ENCODE data around the gene SNRPF.

SNRPF gene

DNA sequence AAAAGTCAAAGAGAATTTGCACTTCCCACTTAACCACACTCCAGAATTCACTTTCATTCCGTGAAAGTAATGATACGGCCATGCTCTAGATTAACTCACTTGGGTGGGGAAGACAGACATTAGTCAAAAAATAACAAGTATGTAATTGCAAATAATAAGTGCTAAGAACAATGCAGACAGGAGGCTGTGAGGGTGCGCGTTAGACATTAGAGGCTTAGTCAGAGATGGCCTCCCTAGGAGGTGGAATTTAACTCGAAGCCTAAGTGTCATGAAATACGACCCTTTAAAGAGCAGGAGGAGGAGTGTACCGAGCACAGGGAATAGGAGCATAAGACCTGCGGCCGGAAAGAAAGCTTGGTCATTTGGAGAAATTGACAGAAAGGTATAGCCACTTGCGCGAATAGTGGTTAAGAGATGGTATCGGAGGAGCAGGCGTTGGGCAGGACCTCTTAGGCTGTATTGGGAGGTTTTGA, 628 bp downstream of the SNRPF start:
- no peaks in the 10 kb centered on the region for H3K9me3 ChIP-seq (ENCODE audit: control insufficient read depth, low read length)
- H3K27me3 ChIP-seq (replicated peaks; ENCODE audit: control insufficient read depth, insufficient read depth, low read length, poor library complexity, severe bottlenecking): no peaks in the 10 kb centered on the region
- peak overlapping the region; percentile 78 for H3K4me3 ChIP-seq (ENCODE audit: insufficient read depth, low read depth, low read length, poor library complexity, severe bottlenecking)
- peaks cover 9% of the 10 kb centered on the region for H3K4me1 ChIP-seq (ENCODE audit: control insufficient read depth, insufficient read depth, low read length, poor library complexity, severe bottlenecking)
- no peak for DNase-seq
- H3K27ac ChIP-seq (ENCODE audit: insufficient read depth, low read length, poor library complexity, severe bottlenecking): peak overlapping the region; percentile 81
- peaks cover 21% of the 10 kb centered on the region for H3K36me3 ChIP-seq (ENCODE audit: control insufficient read depth, insufficient read depth, low read length)

GRCh38 chr12:95859947-95860850, 1.4 kb downstream of the SNRPF start:
- no peak overlapping the region for H3K27ac ChIP-seq (ENCODE audit: insufficient read depth, low read length, poor library complexity, severe bottlenecking)
- DNase-seq: no peak
- H3K9me3 ChIP-seq (ENCODE audit: control insufficient read depth, low read length): no peaks in the 10 kb centered on the region

GRCh38 chr12:95862038-95862437, 3.3 kb downstream of the SNRPF start:
- H3K9me3 ChIP-seq (ENCODE audit: control insufficient read depth, low read length): no peaks in the 10 kb centered on the region
- H3K4me3 ChIP-seq (ENCODE audit: insufficient read depth, low read depth, low read length, poor library complexity, severe bottlenecking): no peak overlapping the region
- no peaks in the 10 kb centered on the region for H3K27me3 ChIP-seq (replicated peaks; ENCODE audit: control insufficient read depth, insufficient read depth, low read length, poor library complexity, severe bottlenecking)
- H3K4me1 ChIP-seq (ENCODE audit: control insufficient read depth, insufficient read depth, low read length, poor library complexity, severe bottlenecking): peaks cover 9% of the 10 kb centered on the region
- DNase-seq: no peak
- no peak overlapping the region for H3K27ac ChIP-seq (ENCODE audit: insufficient read depth, low read length, poor library complexity, severe bottlenecking)
- H3K36me3 ChIP-seq (ENCODE audit: control insufficient read depth, insufficient read depth, low read length): peaks cover 21% of the 10 kb centered on the region

More at GRCh38 chr12:95859947-95860850, 1.4 kb downstream of the SNRPF start:
- Histone ChIP-seq H3K36me3 (ENCODE audit: control insufficient read depth, insufficient read depth, low read length) (peaks cover 21% of the 10 kb centered on the region), H3K4me3 (ENCODE audit: insufficient read depth, low read depth, low read length, poor library complexity, severe bottlenecking) (peak overlapping the region; percentile 78), H3K27me3 (replicated peaks; ENCODE audit: control insufficient read depth, insufficient read depth, low read length, poor library complexity, severe bottlenecking) (no peaks in the 10 kb centered on the region), H3K4me1 (ENCODE audit: control insufficient read depth, insufficient read depth, low read length, poor library complexity, severe bottlenecking) (peaks cover 9% of the 10 kb centered on the region)

- no peak overlapping the region for H3K27ac ChIP-seq (ENCODE audit: insufficient read depth, low read length, poor library complexity, severe bottlenecking)
- peaks cover 9% of the 10 kb centered on the region for H3K4me1 ChIP-seq (ENCODE audit: control insufficient read depth, insufficient read depth, low read length, poor library complexity, severe bottlenecking)
- no peak overlapping the region for H3K4me3 ChIP-seq (ENCODE audit: insufficient read depth, low read depth, low read length, poor library complexity, severe bottlenecking)
- no peaks in the 10 kb centered on the region for H3K27me3 ChIP-seq (replicated peaks; ENCODE audit: control insufficient read depth, insufficient read depth, low read length, poor library complexity, severe bottlenecking)
- no peak for DNase-seq
- no peaks in the 10 kb centered on the region for H3K9me3 ChIP-seq (ENCODE audit: control insufficient read depth, low read length)
- peaks cover 28% of the 10 kb centered on the region for H3K36me3 ChIP-seq (ENCODE audit: control insufficient read depth, insufficient read depth, low read length)
Measured at GRCh38 chr12:95863337-95863736, 4.6 kb downstream of the SNRPF start.

DNA sequence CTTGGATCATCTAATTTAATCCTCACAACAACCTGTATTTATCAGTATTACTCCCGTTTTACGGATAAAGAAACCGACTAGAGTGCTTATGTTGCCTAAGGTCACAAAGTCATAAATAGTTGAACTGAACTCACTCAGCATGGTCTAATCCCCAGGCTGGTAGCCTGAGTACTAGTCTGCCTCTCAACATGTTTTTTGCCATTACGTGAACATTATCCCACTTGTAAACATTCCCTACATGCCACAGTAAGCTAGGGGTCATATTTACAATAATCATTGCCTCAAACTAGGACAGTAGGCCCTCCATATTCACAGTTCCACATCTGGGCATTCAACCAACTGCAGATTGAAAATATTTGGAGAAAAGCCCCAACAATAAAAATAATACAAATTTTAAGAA, 12.1 kb downstream of the SNRPF start:
- no peak for DNase-seq
- H3K4me3 ChIP-seq (ENCODE audit: insufficient read depth, low read depth, low read length, poor library complexity, severe bottlenecking): no peak overlapping the region
- peaks cover 11% of the 10 kb centered on the region for H3K36me3 ChIP-seq (ENCODE audit: control insufficient read depth, insufficient read depth, low read length)
- H3K27me3 ChIP-seq (replicated peaks; ENCODE audit: control insufficient read depth, insufficient read depth, low read length, poor library complexity, severe bottlenecking): no peaks in the 10 kb centered on the region
- H3K9me3 ChIP-seq (ENCODE audit: control insufficient read depth, low read length): no peaks in the 10 kb centered on the region
- H3K27ac ChIP-seq (ENCODE audit: insufficient read depth, low read length, poor library complexity, severe bottlenecking): no peak overlapping the region
- no peaks in the 10 kb centered on the region for H3K4me1 ChIP-seq (ENCODE audit: control insufficient read depth, insufficient read depth, low read length, poor library complexity, severe bottlenecking)

- H3K4me1 ChIP-seq (ENCODE audit: control insufficient read depth, insufficient read depth, low read length, poor library complexity, severe bottlenecking): no peaks in the 10 kb centered on the region
- no peaks in the 10 kb centered on the region for H3K9me3 ChIP-seq (ENCODE audit: control insufficient read depth, low read length)
- no peak for DNase-seq
- H3K4me3 ChIP-seq (ENCODE audit: insufficient read depth, low read depth, low read length, poor library complexity, severe bottlenecking): no peak overlapping the region
- no peaks in the 10 kb centered on the region for H3K27me3 ChIP-seq (replicated peaks; ENCODE audit: control insufficient read depth, insufficient read depth, low read length, poor library complexity, severe bottlenecking)
- H3K27ac ChIP-seq (ENCODE audit: insufficient read depth, low read length, poor library complexity, severe bottlenecking): no peak overlapping the region
- peaks cover 5% of the 10 kb centered on the region for H3K36me3 ChIP-seq (ENCODE audit: control insufficient read depth, insufficient read depth, low read length)
Measured at GRCh38 chr12:95874452-95874851, 15.7 kb downstream of the SNRPF start.

DNA sequence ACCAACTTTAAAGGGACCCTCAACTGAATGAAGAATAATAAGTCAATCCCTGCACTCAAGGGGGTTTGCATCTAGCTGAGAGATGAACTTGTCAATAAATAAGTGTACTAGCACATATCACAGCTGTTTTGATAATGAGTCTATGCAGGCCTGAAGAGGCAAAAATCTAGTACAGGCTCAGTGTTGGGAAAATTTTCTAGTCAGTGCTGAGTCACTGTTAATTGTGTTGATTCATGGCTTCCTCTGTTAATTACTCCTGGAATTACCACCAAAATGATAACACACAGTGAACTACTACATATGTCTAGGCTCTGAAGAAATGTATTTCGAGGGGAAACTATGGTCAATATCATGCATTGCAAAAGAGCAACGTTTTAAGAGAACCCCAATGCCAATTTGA, 18.9 kb downstream of the SNRPF start:
- Histone ChIP-seq H3K4me1 (ENCODE audit: control insufficient read depth, insufficient read depth, low read length, poor library complexity, severe bottlenecking) (no peaks in the 10 kb centered on the region), H3K4me3 (ENCODE audit: insufficient read depth, low read depth, low read length, poor library complexity, severe bottlenecking) (no peak overlapping the region), H3K27me3 (replicated peaks; ENCODE audit: control insufficient read depth, insufficient read depth, low read length, poor library complexity, severe bottlenecking) (no peaks in the 10 kb centered on the region), H3K36me3 (ENCODE audit: control insufficient read depth, insufficient read depth, low read length) (peaks cover 5% of the 10 kb centered on the region), H3K9me3 (ENCODE audit: control insufficient read depth, low read length) (no peaks in the 10 kb centered on the region), H3K27ac (ENCODE audit: insufficient read depth, low read length, poor library complexity, severe bottlenecking) (no peak overlapping the region)
- DNase-seq: no peak

GRCh38 chr12:95880895-95881294, 22.1 kb downstream of the SNRPF start:
- no peak for DNase-seq
- H3K27ac ChIP-seq (ENCODE audit: insufficient read depth, low read length, poor library complexity, severe bottlenecking): no peak overlapping the region
- no peaks in the 10 kb centered on the region for H3K4me1 ChIP-seq (ENCODE audit: control insufficient read depth, insufficient read depth, low read length, poor library complexity, severe bottlenecking)
- H3K36me3 ChIP-seq (ENCODE audit: control insufficient read depth, insufficient read depth, low read length): no peaks in the 10 kb centered on the region
- no peak overlapping the region for H3K4me3 ChIP-seq (ENCODE audit: insufficient read depth, low read depth, low read length, poor library complexity, severe bottlenecking)
- H3K27me3 ChIP-seq (replicated peaks; ENCODE audit: control insufficient read depth, insufficient read depth, low read length, poor library complexity, severe bottlenecking): no peaks in the 10 kb centered on the region
- H3K9me3 ChIP-seq (ENCODE audit: control insufficient read depth, low read length): no peaks in the 10 kb centered on the region

DNA sequence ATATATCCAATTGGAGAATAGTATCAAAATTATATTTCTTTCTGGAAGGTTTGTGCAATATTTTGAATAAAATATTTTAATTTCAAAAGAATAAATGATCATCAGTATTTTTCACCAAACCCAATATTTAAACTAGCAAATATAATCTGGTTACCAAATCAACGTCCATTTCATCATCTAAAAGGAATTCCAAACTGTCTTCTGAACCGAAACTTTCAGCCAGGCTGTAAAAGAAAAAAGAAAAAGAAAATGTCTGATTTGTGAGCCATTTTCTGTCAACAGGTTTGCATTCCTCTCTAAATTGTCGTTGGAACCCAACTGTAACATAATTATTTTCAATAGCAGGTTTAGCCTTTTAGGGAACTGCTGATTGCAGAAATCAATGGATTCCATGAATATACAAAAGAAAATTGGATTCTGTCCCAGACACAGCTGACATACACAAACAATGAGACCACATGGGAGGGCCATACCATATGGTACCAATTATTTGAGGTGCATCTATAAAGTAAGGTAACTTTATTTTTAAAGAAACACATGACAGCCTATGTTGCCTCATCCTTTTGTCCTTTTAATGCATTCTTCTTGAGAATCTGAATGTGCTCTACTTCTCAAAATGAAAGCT, 22.7 kb downstream of the SNRPF start:
- H3K27me3 ChIP-seq (replicated peaks; ENCODE audit: control insufficient read depth, insufficient read depth, low read length, poor library complexity, severe bottlenecking): no peaks in the 10 kb centered on the region
- no peaks in the 10 kb centered on the region for H3K4me1 ChIP-seq (ENCODE audit: control insufficient read depth, insufficient read depth, low read length, poor library complexity, severe bottlenecking)
- no peak overlapping the region for H3K4me3 ChIP-seq (ENCODE audit: insufficient read depth, low read depth, low read length, poor library complexity, severe bottlenecking)
- no peak overlapping the region for H3K27ac ChIP-seq (ENCODE audit: insufficient read depth, low read length, poor library complexity, severe bottlenecking)
- DNase-seq: no peak
- no peaks in the 10 kb centered on the region for H3K36me3 ChIP-seq (ENCODE audit: control insufficient read depth, insufficient read depth, low read length)
- H3K9me3 ChIP-seq (ENCODE audit: control insufficient read depth, low read length): no peaks in the 10 kb centered on the region

GRCh38 chr12:95882080-95882479, 23.3 kb downstream of the SNRPF start:
- Histone ChIP-seq H3K4me3 (ENCODE audit: insufficient read depth, low read depth, low read length, poor library complexity, severe bottlenecking) (no peak overlapping the region), H3K27ac (ENCODE audit: insufficient read depth, low read length, poor library complexity, severe bottlenecking) (no peak overlapping the region)

More at GRCh38 chr12:95882080-95882479, 23.3 kb downstream of the SNRPF start:
- Histone ChIP-seq H3K9me3 (ENCODE audit: control insufficient read depth, low read length) (no peaks in the 10 kb centered on the region), H3K4me1 (ENCODE audit: control insufficient read depth, insufficient read depth, low read length, poor library complexity, severe bottlenecking) (no peaks in the 10 kb centered on the region), H3K27me3 (replicated peaks; ENCODE audit: control insufficient read depth, insufficient read depth, low read length, poor library complexity, severe bottlenecking) (no peaks in the 10 kb centered on the region), H3K36me3 (ENCODE audit: control insufficient read depth, insufficient read depth, low read length) (no peaks in the 10 kb centered on the region)
- DNase-seq: no peak
